Stimulated activated memory B cell treated with anti-CD40 and anti-IgM and Interleukin-4, amounts not matched to agents 10 μg/mL and 1 μg/mL and 100 μg/mL, for 72 hours (primary cell): ENCODE results near the gene ZBTB16.
"Not testable (repeated sequence)": the region's sequence is repeated elsewhere in the genome, so short reads cannot be mapped to it uniquely, and the experiment has no call there.

Experiments
- ATAC-seq: fragments of 150-1000 bp; cut with Tn5 transposase; 2 replicates; pipeline ENCODE4 v1.10.0; 2021
- H3K27ac Mint-ChIP-seq: one replicate; pipeline ENCODE4 v1.8.0; 2022; ENCODE audit warnings: mild to moderate bottlenecking, mixed read lengths
- H3K27me3 Mint-ChIP-seq: one replicate; pipeline ENCODE4 v1.8.0; 2022; ENCODE audit warnings: mixed read lengths
- H3K36me3 Mint-ChIP-seq: one replicate; pipeline ENCODE4 v1.8.0; 2022; ENCODE audit warnings: mixed read lengths
- H3K4me1 Mint-ChIP-seq: one replicate; pipeline ENCODE4 v1.8.0; 2022; ENCODE audit warnings: mixed read lengths
- H3K4me3 Mint-ChIP-seq: one replicate; pipeline ENCODE4 v1.8.0; 2022; ENCODE audit warnings: mild to moderate bottlenecking, moderate library complexity, mixed read lengths
- H3K9me3 Mint-ChIP-seq: one replicate; pipeline ENCODE4 v1.8.0; 2022; ENCODE audit warnings: mixed read lengths

ZBTB16 gene

DNA sequence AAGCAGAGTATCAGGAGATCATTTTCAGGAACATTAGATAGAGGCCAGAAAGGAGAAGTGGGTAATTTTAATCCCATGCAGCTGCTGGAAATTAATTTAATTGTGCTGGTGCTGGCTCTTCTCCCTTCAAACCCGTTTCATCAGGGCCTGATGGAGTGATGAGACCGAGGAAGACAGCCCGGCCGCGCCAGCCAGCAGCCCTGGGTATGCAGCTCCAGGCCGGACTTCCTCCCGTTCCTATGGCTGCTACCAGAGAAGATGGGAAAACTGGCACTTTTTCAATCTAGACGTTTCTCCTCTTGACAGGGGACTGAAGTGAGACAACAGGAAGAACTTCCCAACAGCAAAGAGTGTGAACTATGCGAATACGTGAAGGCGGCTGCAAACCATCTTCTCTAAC, 24.6 kb upstream of the ZBTB16 start:
- Mint-ChIP-seq H3K27ac (no peak overlapping the region), H3K4me1 (peaks cover 13% of the 10 kb centered on the region), H3K4me3 (no peak overlapping the region), H3K27me3 (peaks cover 55% of the 10 kb centered on the region), H3K36me3 (no peaks in the 10 kb centered on the region), H3K9me3 (no peaks in the 10 kb centered on the region)
- ATAC-seq, result no peak

DNA sequence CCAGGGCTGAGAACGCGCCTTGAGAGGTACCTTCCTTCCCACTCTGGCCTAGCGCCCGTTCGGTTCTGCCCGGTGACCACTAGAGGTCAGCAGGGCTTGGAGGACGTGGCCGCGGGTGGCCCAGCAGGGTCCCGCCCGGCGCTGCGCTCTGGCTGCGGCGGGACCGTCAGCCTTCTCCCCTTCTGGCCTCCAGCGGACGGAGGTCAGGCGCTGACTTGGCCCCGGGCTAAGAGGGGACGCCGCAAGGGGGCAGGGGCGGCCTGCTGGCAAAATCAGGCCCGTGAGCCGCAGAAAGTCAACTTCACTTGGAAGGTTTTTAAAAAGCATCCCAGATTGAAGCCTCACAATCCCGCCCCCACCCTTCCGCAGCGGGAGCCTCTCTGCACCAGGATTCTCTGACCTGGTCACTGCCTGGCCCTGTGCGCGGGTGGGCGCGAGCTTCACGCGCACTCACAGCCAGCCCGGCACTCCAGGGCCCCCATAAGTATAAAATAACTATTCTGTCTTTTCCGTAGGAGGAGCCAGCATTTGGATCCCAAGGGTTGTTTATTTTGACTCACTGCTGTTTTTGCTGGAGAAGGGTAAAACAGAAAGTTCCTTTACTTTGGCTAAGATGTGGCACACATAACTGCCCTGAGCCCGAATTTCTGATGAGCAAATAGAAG, 23.2 kb upstream of the ZBTB16 start:
- Mint-ChIP-seq H3K4me3 (peak overlapping the region; percentile 49), H3K27ac (no peak overlapping the region), H3K36me3 (no peaks in the 10 kb centered on the region), H3K4me1 (peaks cover 13% of the 10 kb centered on the region), H3K9me3 (no peaks in the 10 kb centered on the region), H3K27me3 (peaks cover 44% of the 10 kb centered on the region)
- ATAC-seq, result peak; percentile 70

DNA sequence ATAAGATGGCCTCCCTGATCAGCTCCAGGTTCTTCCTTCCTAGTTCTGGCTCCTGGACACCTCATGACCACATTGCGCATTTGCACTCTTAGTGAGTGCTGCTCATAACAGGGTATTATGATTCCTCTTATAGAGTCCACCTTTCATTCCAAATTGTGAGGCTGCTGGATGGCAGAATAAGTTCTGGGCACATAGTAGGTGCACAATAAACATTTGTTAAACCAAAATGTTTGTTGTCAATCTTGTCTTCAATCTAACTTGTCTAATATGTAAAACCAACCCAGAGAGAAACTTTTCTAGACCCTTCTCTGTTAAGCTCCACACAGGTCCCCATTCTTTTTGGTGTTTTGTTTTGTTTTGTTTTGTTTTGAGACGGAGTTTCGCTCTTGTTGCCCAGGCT, 22.6 kb upstream of the ZBTB16 start:
- no peaks in the 10 kb centered on the region for H3K9me3 Mint-ChIP-seq
- no peaks in the 10 kb centered on the region for H3K36me3 Mint-ChIP-seq
- no peak overlapping the region for H3K4me3 Mint-ChIP-seq
- peaks cover 38% of the 10 kb centered on the region for H3K27me3 Mint-ChIP-seq
- peaks cover 7% of the 10 kb centered on the region for H3K4me1 Mint-ChIP-seq
- no peak overlapping the region for H3K27ac Mint-ChIP-seq
- ATAC-seq, result no peak

DNA sequence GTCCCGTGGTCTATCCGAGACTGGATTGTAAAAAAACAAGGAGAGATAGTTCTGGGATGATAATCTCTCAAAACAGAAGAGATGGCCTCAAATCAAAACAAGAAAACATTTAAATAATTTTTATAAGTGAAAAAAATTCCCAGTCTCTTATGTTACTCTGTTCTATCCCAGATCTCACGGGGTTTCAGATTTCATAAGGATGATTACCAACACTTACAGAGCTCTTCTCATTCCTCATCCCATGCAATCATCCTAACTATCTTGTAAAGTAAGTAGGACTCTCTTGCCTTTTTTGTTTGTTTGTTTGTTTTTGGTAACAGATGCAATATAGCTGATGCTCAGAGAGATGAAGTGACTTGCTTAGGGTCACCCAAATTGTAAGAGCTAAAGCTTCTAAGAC, 20.0 kb upstream of the ZBTB16 start:
- Mint-ChIP-seq H3K27ac (no peak overlapping the region), H3K4me1 (peaks cover 14% of the 10 kb centered on the region)
- no peak for ATAC-seq

DNA sequence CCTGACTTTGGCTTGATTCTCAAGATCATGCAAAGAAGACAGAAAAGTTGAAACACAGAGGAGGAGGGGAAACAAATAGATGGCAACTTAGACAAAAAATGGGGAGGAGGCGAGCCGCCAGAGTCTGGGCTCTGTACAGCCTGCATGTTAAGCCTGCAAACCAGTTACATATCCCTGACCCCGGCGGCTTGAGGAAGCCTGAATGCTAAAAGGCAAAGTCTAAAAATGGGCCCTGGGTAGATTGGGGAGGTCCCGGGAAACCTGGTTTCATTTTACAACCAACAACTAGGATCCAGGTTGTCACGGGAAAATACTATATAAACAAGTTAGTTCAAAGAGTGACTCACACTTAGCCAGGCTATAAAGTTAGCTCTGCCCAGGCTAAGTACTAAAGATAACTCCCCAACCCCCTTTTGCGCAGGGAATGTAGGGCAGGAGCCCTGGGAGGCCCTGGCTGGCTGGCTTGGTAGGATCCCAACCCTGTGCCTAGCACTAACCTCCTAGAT, 18.8 kb upstream of the ZBTB16 start:
- Mint-ChIP-seq H3K4me1 (peaks cover 14% of the 10 kb centered on the region), H3K9me3 (no peaks in the 10 kb centered on the region), H3K27me3 (peaks cover 15% of the 10 kb centered on the region), H3K4me3 (no peak overlapping the region), H3K27ac (no peak overlapping the region), H3K36me3 (no peaks in the 10 kb centered on the region)
- no peak for ATAC-seq

More for the DNA sequence above, 20.0 kb upstream of the ZBTB16 start:
- no peaks in the 10 kb centered on the region for H3K36me3 Mint-ChIP-seq
- no peak overlapping the region for H3K4me3 Mint-ChIP-seq
- no peaks in the 10 kb centered on the region for H3K9me3 Mint-ChIP-seq
- peaks cover 27% of the 10 kb centered on the region for H3K27me3 Mint-ChIP-seq

DNA sequence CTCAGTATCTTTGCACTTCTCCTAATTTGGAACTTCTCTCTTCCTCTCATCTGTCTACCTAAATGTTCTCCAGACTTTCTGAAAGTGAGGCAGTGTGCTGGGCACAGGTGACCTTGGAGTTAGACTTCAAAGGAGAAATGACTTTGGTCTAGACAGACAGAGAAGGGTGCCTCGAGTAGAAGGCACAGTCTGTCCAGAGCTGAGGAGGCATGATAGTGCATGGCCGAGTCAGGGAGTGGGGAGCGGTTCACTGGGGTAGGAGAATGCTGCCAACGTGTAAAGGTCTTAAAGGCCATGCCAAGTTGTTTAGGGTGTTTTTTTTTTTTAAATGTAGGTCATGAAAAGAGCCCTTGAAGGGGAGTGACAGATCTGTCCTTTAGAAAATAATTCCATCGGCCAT, 17.3 kb upstream of the ZBTB16 start:
- Mint-ChIP-seq H3K4me3 (no peak overlapping the region), H3K9me3 (no peaks in the 10 kb centered on the region), H3K36me3 (no peaks in the 10 kb centered on the region), H3K27ac (no peak overlapping the region), H3K4me1 (peaks cover 8% of the 10 kb centered on the region), H3K27me3 (peaks cover 13% of the 10 kb centered on the region)
- no peak for ATAC-seq

DNA sequence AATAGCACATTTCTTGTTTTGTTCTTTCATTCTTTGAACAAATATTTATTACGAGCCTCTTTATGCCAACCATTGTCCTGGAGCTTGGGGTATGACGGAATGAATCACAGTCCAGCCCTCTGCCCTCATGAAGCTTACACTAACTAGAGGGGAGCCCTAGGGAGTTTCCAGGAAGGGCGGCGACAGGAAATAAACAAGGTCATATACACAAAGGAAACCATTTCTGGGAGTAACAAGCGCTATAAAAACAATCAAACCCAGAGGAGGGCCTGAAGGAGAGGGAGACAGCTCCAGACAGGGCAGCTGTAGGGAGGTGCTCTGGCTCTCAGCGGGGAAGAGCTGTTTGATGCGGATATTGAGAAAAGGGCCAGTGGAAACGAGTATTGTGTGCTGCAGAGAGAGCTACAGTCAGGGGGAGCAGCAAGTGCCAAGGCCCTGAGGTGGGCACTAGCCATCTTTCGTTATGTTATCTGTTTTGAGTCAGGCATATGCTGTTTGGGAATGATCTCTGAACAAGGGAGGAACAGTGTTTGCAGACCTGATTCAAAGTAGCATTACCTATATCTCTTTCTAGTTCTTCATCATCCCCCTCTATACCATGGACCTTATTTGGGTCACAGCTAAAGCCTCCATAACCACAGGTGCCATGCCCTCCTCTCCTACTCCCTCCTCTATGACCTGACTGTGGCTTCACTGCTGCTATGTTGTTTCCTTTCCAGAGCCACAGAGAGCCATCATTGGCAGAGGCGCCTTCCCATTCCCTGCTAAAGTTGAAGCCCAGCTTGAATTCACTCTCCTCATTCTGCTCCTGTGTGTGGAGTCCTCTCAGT, 15.3 kb upstream of the ZBTB16 start:
- H3K9me3 Mint-ChIP-seq, result no peaks in the 10 kb centered on the region
- no peak for ATAC-seq
- H3K36me3 Mint-ChIP-seq, result no peaks in the 10 kb centered on the region
- H3K4me3 Mint-ChIP-seq, result no peak overlapping the region
- H3K27me3 Mint-ChIP-seq, result peaks cover 23% of the 10 kb centered on the region
- H3K27ac Mint-ChIP-seq, result no peak overlapping the region
- peaks cover 8% of the 10 kb centered on the region for H3K4me1 Mint-ChIP-seq

DNA sequence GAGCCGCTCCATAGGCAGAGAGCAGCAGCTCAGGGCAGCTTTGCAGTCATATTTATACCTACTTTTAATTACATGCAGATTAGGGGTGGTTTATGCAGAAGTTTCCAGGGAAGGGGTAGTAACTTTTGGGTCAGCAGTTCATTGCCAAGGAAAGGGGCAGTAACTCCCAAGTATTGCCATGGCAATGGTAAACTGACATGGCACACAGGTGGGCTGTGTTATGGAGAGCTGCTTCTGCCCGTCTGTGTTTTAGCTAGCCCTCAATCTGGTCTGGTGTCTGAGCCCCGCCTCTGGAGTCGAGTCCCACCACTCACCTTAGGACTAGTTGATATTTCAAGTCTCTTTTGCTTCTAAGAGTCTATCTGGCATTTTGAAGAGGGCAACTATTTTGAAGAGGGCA, 12.2 kb upstream of the ZBTB16 start:
- no peak for ATAC-seq
- Mint-ChIP-seq H3K4me3 (no peak overlapping the region), H3K27me3 (peaks cover 23% of the 10 kb centered on the region), H3K4me1 (peaks cover 8% of the 10 kb centered on the region), H3K36me3 (no peaks in the 10 kb centered on the region), H3K9me3 (no peaks in the 10 kb centered on the region), H3K27ac (no peak overlapping the region)

DNA sequence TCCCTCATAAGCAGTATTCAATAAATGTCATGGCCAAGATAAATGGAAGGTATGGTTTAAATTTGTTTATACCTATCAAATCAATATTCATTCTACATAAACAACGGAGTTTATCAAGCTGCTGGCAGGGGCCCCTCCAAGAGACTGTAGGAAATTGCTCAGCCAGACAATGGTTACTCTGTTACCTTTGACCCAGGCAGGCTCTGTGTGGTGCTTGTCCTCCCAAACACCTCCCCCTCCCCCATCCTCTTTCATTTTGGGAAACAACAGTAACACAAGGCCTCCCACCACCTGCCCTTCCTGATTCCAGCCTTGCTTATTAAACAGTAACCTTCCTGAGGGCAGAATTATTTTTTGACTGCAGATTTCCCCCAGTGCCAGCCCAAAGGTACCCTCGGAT, 10.5 kb upstream of the ZBTB16 start:
- peaks cover 4% of the 10 kb centered on the region for H3K4me1 Mint-ChIP-seq
- H3K9me3 Mint-ChIP-seq, result no peaks in the 10 kb centered on the region
- H3K27me3 Mint-ChIP-seq, result peaks cover 19% of the 10 kb centered on the region
- no peak overlapping the region for H3K4me3 Mint-ChIP-seq
- H3K27ac Mint-ChIP-seq, result no peak overlapping the region
- ATAC-seq, result no peak
- H3K36me3 Mint-ChIP-seq, result no peaks in the 10 kb centered on the region

DNA sequence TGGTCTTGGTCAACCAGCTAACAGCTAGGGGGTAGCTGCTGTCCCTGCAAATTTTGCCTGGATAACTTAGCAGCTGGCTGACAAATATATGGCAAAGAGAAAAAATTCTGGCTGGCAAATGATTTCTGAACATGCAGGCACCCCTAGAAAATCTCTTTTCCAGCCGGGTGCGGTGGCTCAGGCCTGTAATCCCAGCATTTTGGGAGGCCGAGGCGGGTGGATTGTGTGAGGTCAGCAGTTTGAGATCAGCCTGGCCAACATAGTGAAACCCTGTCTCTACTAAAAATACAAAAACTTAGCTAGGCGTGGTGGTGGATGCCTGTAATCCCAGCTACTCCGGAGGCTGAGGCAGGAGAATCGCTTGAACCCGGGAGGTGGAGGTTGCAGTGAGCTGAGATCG, 9.7 kb upstream of the ZBTB16 start:
- H3K4me1 Mint-ChIP-seq, H3K36me3 Mint-ChIP-seq, ATAC-seq, H3K4me3 Mint-ChIP-seq, H3K27ac Mint-ChIP-seq, H3K9me3 Mint-ChIP-seq: not testable (repeated sequence)
- peaks cover 17% of the 10 kb centered on the region for H3K27me3 Mint-ChIP-seq

DNA sequence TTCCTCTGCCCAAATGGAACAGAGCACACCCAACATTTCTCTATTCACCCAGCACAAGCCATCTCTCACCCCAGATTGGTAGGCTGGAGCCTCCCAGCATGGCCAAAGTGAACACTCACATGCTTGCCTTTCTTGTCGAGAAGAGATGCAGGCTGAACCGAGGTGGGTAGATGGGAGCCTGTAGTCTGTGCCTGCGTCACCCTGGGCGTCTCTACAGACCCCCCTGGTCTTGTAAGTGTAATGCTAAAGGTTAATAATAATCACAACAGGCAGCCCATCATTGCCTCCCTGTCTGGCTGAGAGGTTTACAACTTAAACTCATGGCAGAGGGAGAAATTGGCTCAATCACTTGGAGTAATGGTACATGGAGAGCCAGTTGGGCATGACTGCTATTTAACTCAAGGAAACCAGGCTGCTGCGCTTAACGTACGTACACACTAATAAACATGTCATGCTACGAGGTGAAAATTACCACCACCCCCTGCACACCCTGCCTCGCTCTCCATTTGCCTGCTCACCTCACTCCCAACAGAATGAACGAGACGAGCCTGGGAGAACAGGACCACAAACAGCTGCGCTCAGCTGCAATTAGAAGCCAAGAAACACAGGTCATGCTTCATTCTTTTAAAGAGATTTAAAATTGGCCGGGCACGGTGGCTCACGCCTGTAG, 9.1 kb upstream of the ZBTB16 start:
- no peaks in the 10 kb centered on the region for H3K9me3 Mint-ChIP-seq
- H3K36me3 Mint-ChIP-seq, result no peaks in the 10 kb centered on the region
- ATAC-seq, result no peak
- no peaks in the 10 kb centered on the region for H3K4me1 Mint-ChIP-seq
- H3K27ac Mint-ChIP-seq, result no peak overlapping the region
- no peak overlapping the region for H3K4me3 Mint-ChIP-seq
- H3K27me3 Mint-ChIP-seq, result peaks cover 17% of the 10 kb centered on the region

DNA sequence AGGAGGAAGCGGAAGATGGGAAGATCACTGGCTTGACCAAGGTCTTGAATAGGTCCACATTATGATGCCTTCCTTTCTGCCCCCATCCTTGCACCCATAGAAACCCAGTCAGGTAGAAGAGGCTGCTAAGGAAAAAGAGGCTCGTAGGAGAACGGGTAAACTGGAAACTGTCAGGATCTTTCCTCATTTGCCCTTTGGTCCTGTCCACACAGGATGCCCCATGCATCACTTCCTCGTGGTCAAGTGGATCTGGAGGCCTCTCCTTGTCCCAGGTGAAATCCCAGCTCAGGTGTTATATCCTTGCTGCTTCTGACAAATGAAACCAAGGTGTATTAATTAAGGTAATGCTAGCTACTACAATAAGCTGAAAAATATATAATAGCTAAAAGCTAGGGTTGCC, 8.0 kb upstream of the ZBTB16 start:
- no peaks in the 10 kb centered on the region for H3K4me1 Mint-ChIP-seq
- ATAC-seq, result no peak

DNA sequence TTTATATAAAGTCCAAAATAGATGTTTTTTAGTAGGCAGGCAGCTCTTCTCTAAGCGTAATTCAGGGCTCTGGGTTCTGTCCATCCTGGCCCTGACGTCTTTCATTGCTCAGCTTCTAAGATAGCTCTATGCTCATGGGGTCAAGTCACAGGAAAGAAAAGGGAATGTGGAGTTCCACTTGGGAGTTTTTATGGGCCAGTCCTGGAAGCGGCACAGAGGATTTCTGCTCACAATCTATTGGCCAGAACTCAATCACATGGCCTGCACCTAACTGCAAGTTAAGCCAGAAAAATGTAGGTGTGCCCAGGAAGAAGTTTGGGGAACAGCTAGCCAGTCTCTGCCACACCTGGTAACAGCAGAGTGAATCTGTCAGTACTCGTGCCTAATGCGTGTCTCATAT, 7.4 kb upstream of the ZBTB16 start:
- no peak for ATAC-seq
- H3K9me3 Mint-ChIP-seq, result no peaks in the 10 kb centered on the region
- no peak overlapping the region for H3K4me3 Mint-ChIP-seq
- no peaks in the 10 kb centered on the region for H3K4me1 Mint-ChIP-seq
- peaks cover 21% of the 10 kb centered on the region for H3K27me3 Mint-ChIP-seq
- no peaks in the 10 kb centered on the region for H3K36me3 Mint-ChIP-seq
- no peak overlapping the region for H3K27ac Mint-ChIP-seq

More for the DNA sequence above, 8.0 kb upstream of the ZBTB16 start:
- Mint-ChIP-seq H3K27ac (no peak overlapping the region), H3K9me3 (no peaks in the 10 kb centered on the region), H3K4me3 (no peak overlapping the region), H3K36me3 (no peaks in the 10 kb centered on the region), H3K27me3 (peaks cover 21% of the 10 kb centered on the region)

DNA sequence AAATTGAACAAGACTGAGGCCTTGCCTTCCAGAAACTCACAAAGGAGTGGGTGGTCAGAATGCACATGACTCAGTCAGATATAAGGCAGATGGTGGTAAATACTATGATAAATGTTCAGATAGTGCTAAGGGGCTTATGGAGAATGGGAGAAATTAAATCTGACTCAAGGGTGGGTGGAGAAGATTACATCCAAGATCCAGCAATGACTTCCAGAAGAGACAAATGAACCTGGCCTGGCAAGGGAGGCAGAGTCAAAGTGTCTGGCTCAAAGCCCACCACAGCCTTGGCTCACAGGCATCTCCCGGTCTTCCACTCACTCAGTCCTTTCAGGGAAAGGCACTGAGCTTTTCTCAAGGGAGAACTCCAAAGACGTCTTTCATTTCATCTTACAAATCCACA, 6.1 kb upstream of the ZBTB16 start:
- Mint-ChIP-seq H3K9me3 (no peaks in the 10 kb centered on the region), H3K27me3 (peaks cover 22% of the 10 kb centered on the region), H3K36me3 (no peaks in the 10 kb centered on the region), H3K4me1 (no peaks in the 10 kb centered on the region), H3K27ac (no peak overlapping the region), H3K4me3 (no peak overlapping the region)
- ATAC-seq, result no peak

DNA sequence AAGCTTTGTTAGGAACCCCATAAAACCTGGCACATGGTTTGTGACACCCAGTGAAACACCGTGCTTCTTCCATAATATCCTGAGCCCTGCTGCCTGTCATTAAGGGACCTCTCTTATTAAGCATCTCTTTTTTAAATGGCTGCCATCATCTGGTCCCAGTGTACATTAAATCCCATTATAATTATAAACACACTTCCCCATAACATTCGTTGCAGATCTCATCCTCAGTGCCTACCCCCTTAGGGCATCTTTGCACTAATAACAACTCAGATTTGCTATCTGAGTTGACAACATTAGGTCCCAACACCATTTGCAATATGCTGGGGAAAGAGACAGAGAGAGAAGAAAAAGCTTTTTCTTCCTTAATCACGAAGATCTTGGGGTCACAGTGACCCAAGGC, 4.7 kb upstream of the ZBTB16 start:
- ATAC-seq, result no peak
- H3K4me1 Mint-ChIP-seq, result peaks cover 7% of the 10 kb centered on the region
- H3K27me3 Mint-ChIP-seq, result peaks cover 36% of the 10 kb centered on the region
- no peak overlapping the region for H3K27ac Mint-ChIP-seq
- no peak overlapping the region for H3K4me3 Mint-ChIP-seq
- H3K36me3 Mint-ChIP-seq, result no peaks in the 10 kb centered on the region
- H3K9me3 Mint-ChIP-seq, result no peaks in the 10 kb centered on the region
